GM12878 (cell line): Measurements from ENCODE around the gene BMAL2. TPM values are rescaled to one million over a fixed set of nuclear protein-coding genes. Genes with fewer than 3 reads are reported as not detected.

Source experiments
- ATAC-seq: fragments of 200-7000 bp; cut with Tn5 transposase; 3 replicates; pipeline ENCODE4 v1.9.1; 2020; ENCODE audit warnings: mild to moderate bottlenecking, moderate library complexity
- BruUV-seq: library from RNA; stranded (reverse); fragments of 400-500 nt; replicated peaks from 2 replicates; lab custom pipeline; 2021; lab: Mats Ljungman, UMichigan
- CTCF ChIA-PET: fragments of 300-600 bp; sonication (Branson Sonifier 250); formaldehyde crosslinking; extraction: SDS; loops from one replicate; lab custom pipeline; 2021; ENCODE audit warnings: inconsistent platforms; lab: Yijun Ruan, JAX
- POLR2A ChIA-PET: fragments of 350-600 bp; formaldehyde crosslinking; extraction: SDS; loops from one replicate; lab custom pipeline; 2021; ENCODE audit warnings: inconsistent platforms; lab: Charles Lee
- RAD21 ChIA-PET: fragments of 300-600 bp; sonication (Branson Sonifier 250); formaldehyde crosslinking; loops from one replicate; lab custom pipeline; 2023; ENCODE audit warnings: antibody characterized with exemption; ENCODE audit not compliant: unreplicated experiment; lab: Charles Lee
- SMC1A ChIA-PET: fragments of 300-600 bp; sonication (Branson Sonifier 250); formaldehyde crosslinking; loops from one replicate; lab custom pipeline; 2023; ENCODE audit not compliant: unreplicated experiment, uncharacterized antibody; lab: Charles Lee
- DNase-seq: peaks from one replicate; pipeline ENCODE4 v3.0.0-alpha.2; 2011; ENCODE audit warnings: low read depth, low spot score
- FAIRE-seq: peaks from 3 replicates; lab custom pipeline; 2011; peaks lifted over from hg19 to GRCh38; lab: Jason Lieb, UNC
- H2AFZ ChIP-seq: 2 replicates; pipeline ENCODE4 v1.6.0; 2011; ENCODE audit warnings: low read depth, low read length, control low read depth; ENCODE audit not compliant: control insufficient read depth
- H3K27ac ChIP-seq: 2 replicates; pipeline ENCODE4 v1.5.1; 2011; ENCODE audit warnings: control low read depth; ENCODE audit not compliant: control insufficient read depth, insufficient read depth
- H3K27me3 ChIP-seq, 2 experiments: replicated peaks in 1 of 2; 2 replicates each; pipeline versions ENCODE4 v1.6.0 to v1.6.1; 2011; ENCODE audit warnings: low read length in 1 of 2; ENCODE audit not compliant: control insufficient read depth in 2 of 2, insufficient read depth in 2 of 2
- H3K36me3 ChIP-seq, 2 experiments: 2 replicates each; pipeline ENCODE4 v1.5.1; 2011; ENCODE audit warnings: low read length in 1 of 2; ENCODE audit not compliant: control insufficient read depth in 2 of 2, insufficient read depth in 2 of 2
- H3K4me1 ChIP-seq: 2 replicates; pipeline ENCODE4 v1.6.1; 2011; ENCODE audit warnings: mild to moderate bottlenecking, low read length, moderate library complexity, mixed read lengths; ENCODE audit not compliant: control insufficient read depth, insufficient read depth
- H3K4me2 ChIP-seq: 2 replicates; pipeline ENCODE4 v1.6.0; 2011; ENCODE audit warnings: control low read depth; ENCODE audit not compliant: control insufficient read depth, insufficient read depth
- H3K4me3 ChIP-seq: fragments of 200-600 bp; sonication (generic); 2 replicates; pipeline ENCODE4 v1.5.1; 2016
- H3K79me2 ChIP-seq: 2 replicates; pipeline ENCODE4 v1.6.0; 2011; ENCODE audit warnings: low read length; ENCODE audit not compliant: control insufficient read depth, insufficient read depth
- H3K9ac ChIP-seq: 2 replicates; pipeline ENCODE4 v1.8.0; 2011; ENCODE audit warnings: low read length, control low read depth, mixed read lengths; ENCODE audit not compliant: control insufficient read depth, insufficient read depth
- H3K9me3 ChIP-seq: replicated peaks from 3 replicates; pipeline ENCODE4 v1.5.1; 2011; ENCODE audit warnings: mild to moderate bottlenecking, low read length; ENCODE audit not compliant: control insufficient read depth, insufficient read depth
- H4K20me1 ChIP-seq: 2 replicates; pipeline ENCODE4 v1.6.0; 2011; ENCODE audit not compliant: control insufficient read depth, insufficient read depth
- ASH2L ChIP-seq: fragments of 300-600, 200-600 bp; sonication (generic); IDR thresholded peaks from 2 replicates; pipeline ENCODE4 v1.6.1; 2017; ENCODE audit warnings: low read depth, mild to moderate bottlenecking, borderline replicate concordance
- CBX5 ChIP-seq: sonication (generic); IDR thresholded peaks from 2 replicates; pipeline ENCODE4 v1.6.1; 2016; ENCODE audit warnings: low read depth, moderate library complexity, mild to moderate bottlenecking, inconsistent platforms
- CEBPZ ChIP-seq: fragments of 150-350 bp; IDR thresholded peaks from 2 replicates; pipeline ENCODE4 v1.6.1; 2016; ENCODE audit warnings: low read depth, low read length
- E2F8 ChIP-seq: fragments of 450-650 bp; IDR thresholded peaks from 2 replicates; pipeline ENCODE4 v1.6.1; 2018; ENCODE audit warnings: mild to moderate bottlenecking, low read depth, moderate library complexity; ENCODE audit not compliant: partially characterized antibody
- FOXK2 ChIP-seq: fragments of 450-650 bp; IDR thresholded peaks from 2 replicates; pipeline ENCODE4 v1.6.1; 2017; ENCODE audit warnings: mild to moderate bottlenecking, moderate library complexity
- HDAC2 ChIP-seq: fragments of 200-600 bp; sonication (generic); IDR thresholded peaks from 2 replicates; pipeline ENCODE4 v1.6.1; 2017
- JUNB ChIP-seq: IDR thresholded peaks from 2 replicates; pipeline ENCODE4 v1.6.1; 2016; ENCODE audit warnings: antibody characterized with exemption, mild to moderate bottlenecking
- LARP7 ChIP-seq: fragments of 450-650 bp; IDR thresholded peaks from 2 replicates; pipeline ENCODE4 v1.6.1; 2017; ENCODE audit warnings: mild to moderate bottlenecking
- MTA2 ChIP-seq: fragments of 450-650 bp; IDR thresholded peaks from 2 replicates; pipeline ENCODE4 v1.6.1; 2016; ENCODE audit warnings: low read depth, mild to moderate bottlenecking, moderate library complexity
- SIX5 ChIP-seq: IDR thresholded peaks from 2 replicates; pipeline ENCODE4 v1.6.1; 2011; ENCODE audit warnings: mild to moderate bottlenecking, low read depth, low read length, moderate library complexity; ENCODE audit not compliant: severe bottlenecking
- SMARCA5 ChIP-seq: fragments of 450-650 bp; IDR thresholded peaks from 2 replicates; pipeline ENCODE4 v1.6.1; 2017; ENCODE audit warnings: mild to moderate bottlenecking
- TCF7 ChIP-seq: IDR thresholded peaks from 2 replicates; pipeline ENCODE4 v1.6.1; 2014; ENCODE audit warnings: antibody characterized with exemption, borderline replicate concordance
- USF1 ChIP-seq: IDR thresholded peaks from 2 replicates; pipeline ENCODE4 v1.6.1; 2011; ENCODE audit warnings: borderline replicate concordance, low read depth, mild to moderate bottlenecking, moderate library complexity, mixed read lengths, low read length; ENCODE audit not compliant: insufficient read depth; ENCODE audit errors: extremely low read length
- WGBS: methylation state at CpG from one replicate; pipeline ENCODE4 v1.1.6; 2016; ENCODE audit warnings: low lambda C conversion rate; ENCODE audit not compliant: insufficient replicate concordance, insufficient coverage; ENCODE audit errors: missing lambda C conversion rate; 5-methylcytosine and 5-hydroxymethylcytosine counted together
- in situ Hi-C: fragments of 300-500 bp; cut with MboI; formaldehyde crosslinking; loops from 9 replicates; pipeline ENCODE4 v1.14.3; 2018; ENCODE audit warnings: mixed read lengths
- intact Hi-C: fragments of 100-400 bp; cut with micrococcal nuclease; formaldehyde crosslinking; loops from one replicate; pipeline ENCODE4 v1.14.2; 2022; ENCODE audit not compliant: unreplicated experiment
- polyA plus RNA-seq, 11 experiments: library from polyadenylated mRNA; depleted of rRNA in 4 of 11; unstranded in 6 of 11; stranded (reverse) in 5 of 11; fragments of >200 nt; fragmentation: Nextera tagmentation in 4 of 11; fragmentation: Illumina TruSeq in 1 of 11; extraction: Ambion mirVana in 4 of 11; extraction: Trizol in 1 of 11; gene quantifications; 1 replicate in 1 of 11; 2 replicates in 10 of 11; pipeline versions ENCODE4 v1.2.1 to v1.2.3, GENCODE V29; 2011 to 2016; ENCODE audit warnings: inconsistent platforms in 2 of 11, missing spikeins in 2 of 11, low read depth in 1 of 11
- total RNA-seq, 4 experiments: library from RNA; depleted of rRNA in 3 of 4; stranded (reverse); fragments of >200 nt in 3 of 4; fragmentation: Illumina TruSeq in 1 of 4; extraction: Trizol in 1 of 4; gene quantifications; 2 replicates each; pipeline versions ENCODE4 v1.2.1 to v1.2.3, GENCODE V29; 2013 to 2021

BMAL2 gene
- total and polyA plus RNA-seq, 10 of the 15 experiments (the other 5 are each of a cell fraction or from before 2014, with no cell fraction given), result 7.9 to 53.6 (median 35.5) TPM

GRCh38 chr12:27335364-27336281 is 3.0 kb downstream of the BMAL2 start (continued):
- no peak for TF ChIP-seq HDAC2
- no peak for TF ChIP-seq SMARCA5
- TF ChIP-seq LARP7, result no peak
- no peak for TF ChIP-seq TCF7
- no peak for TF ChIP-seq E2F8
- TF ChIP-seq JUNB, result peak; percentile 51; the same call in 1 of the 2 replicates
- TF ChIP-seq, all 136 proteins: peak for 4

- ATAC-seq (no peak), FAIRE-seq (no peak), DNase-seq (no peak)
- ChIA-PET RAD21 (interaction anchor here (0.6 to 1.5 kb wide), 2 partner anchors 159 to 929 kb away, joined by 3 read pairs; no protein-coding TSS in a partner anchor), SMC1A (interaction anchor here (1.3 to 20.9 kb wide), 8 partner anchors 12 to 326 kb away, joined by 3 to 207 read pairs (median 6); no protein-coding TSS in a partner anchor), POLR2A (interaction anchor here (0.6 to 1.0 kb wide), 3 partner anchors 9 to 121 kb away, joined by 3 to 9 read pairs (median 6); no protein-coding TSS in a partner anchor), CTCF (interaction anchor here (0.7 to 2.9 kb wide), 5 partner anchors 9 to 326 kb away, joined by 3 to 10 read pairs (median 4); no protein-coding TSS in a partner anchor)
- BruUV-seq, result no TSS peak
- Histone ChIP-seq H3K4me2 (peak overlapping the region; percentile 90), H3K4me1 (peaks cover 29% of the 10 kb centered on the region), H2AFZ (no peak overlapping the region), H3K27ac (no peak overlapping the region; the same call in 1 of the 2 replicates), H3K4me3 (peak overlapping the region; percentile 47; the same call in 1 of the 2 replicates), H3K9me3 (no peaks in the 10 kb centered on the region), H3K79me2 (peaks cover 92% of the 10 kb centered on the region), H3K27me3 (no peaks in the 10 kb centered on the region), H3K36me3 (no peaks in the 10 kb centered on the region), H4K20me1 (no peaks in the 10 kb centered on the region), H3K9ac (peak overlapping the region; percentile 20)
- WGBS, result 94% methylated on average over 2 of the region's 2 CpGs
- intact Hi-C loops, result no loop called here
- in situ Hi-C loops, result no loop called here
- no peak for TF ChIP-seq FOXK2
- TF ChIP-seq SIX5, result no peak
- TF ChIP-seq MTA2, result no peak
- no peak for TF ChIP-seq CEBPZ
- TF ChIP-seq CBX5, result no peak
- TF ChIP-seq ASH2L, result no peak
- TF ChIP-seq USF1, result no peak
Observed at GRCh38 chr12:27336282-27336653, 3.6 kb downstream of the BMAL2 start.
